T-helper 1 cell (primary cell): Measurements from ENCODE around the gene SORCS2.

Experiments
- DNase-seq, 5 donors: peaks; one replicate each; pipeline ENCODE4 v3.0.0-alpha.2; 2012 to 2020

SORCS2 gene

DNA sequence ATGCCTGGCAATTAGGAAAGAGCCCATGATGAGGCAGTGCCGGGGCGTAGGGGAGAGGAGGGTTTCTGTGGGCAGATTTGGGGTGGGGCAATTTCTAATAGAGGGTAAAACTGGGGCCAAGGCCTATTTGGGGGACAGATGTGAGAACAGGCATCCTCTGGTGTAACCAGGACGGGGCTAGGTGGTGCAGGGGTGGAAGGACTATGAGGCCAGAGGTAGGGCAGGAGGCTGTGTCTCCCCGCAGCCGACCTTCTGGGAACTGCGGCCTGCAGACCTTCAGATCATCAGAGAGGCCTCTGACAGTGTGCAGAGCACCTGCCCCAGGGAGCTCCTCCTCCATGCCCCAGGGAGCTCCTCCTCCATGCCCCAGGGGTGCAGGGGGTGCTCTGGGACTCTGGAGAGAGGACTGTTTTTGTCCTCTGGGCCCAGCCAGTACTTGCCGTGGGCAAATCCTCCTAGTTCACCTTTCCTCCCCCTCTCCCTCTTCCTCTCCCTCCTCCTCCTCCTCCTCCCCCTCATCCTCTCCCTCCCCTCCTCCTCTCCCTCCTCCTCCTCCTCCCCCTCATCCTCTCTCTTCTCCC is 101.9 kb downstream of the SORCS2 start:
- no peak for DNase-seq

DNA sequence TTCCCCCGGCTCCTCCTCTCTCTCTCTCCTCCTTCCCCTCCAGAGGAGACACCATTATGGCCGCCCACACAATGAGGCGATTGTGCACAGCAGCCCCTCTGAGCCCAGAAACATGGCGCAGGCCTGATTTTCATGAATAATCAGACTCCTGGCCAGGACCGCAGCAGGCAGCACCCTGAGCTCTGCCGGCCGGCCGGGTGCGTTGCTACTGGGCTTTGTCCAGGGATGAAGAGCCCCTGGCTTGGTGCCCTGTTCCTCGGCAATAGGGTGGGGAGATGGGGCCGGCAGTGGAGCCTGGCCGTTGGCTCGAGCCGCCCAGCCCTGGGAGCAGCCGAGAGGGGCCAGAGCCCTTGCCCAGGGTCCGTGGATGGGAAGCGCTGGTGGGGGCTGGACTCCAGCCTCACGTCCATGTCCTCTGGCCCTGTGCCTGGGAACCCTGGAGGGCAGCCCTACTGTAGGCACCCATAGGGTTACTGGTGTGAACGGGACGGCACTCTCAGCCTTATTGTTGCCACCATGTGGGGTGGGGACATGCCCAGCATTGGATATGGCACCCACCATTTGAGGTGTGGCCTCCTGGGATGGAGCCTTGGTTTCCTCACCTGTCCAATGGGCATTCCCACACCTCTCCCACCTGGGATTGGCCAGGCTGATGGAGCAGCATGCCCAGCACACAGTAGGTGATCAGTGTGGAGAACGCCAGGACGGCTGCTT is 103.0 kb downstream of the SORCS2 start:
- DNase-seq = no peak

DNA sequence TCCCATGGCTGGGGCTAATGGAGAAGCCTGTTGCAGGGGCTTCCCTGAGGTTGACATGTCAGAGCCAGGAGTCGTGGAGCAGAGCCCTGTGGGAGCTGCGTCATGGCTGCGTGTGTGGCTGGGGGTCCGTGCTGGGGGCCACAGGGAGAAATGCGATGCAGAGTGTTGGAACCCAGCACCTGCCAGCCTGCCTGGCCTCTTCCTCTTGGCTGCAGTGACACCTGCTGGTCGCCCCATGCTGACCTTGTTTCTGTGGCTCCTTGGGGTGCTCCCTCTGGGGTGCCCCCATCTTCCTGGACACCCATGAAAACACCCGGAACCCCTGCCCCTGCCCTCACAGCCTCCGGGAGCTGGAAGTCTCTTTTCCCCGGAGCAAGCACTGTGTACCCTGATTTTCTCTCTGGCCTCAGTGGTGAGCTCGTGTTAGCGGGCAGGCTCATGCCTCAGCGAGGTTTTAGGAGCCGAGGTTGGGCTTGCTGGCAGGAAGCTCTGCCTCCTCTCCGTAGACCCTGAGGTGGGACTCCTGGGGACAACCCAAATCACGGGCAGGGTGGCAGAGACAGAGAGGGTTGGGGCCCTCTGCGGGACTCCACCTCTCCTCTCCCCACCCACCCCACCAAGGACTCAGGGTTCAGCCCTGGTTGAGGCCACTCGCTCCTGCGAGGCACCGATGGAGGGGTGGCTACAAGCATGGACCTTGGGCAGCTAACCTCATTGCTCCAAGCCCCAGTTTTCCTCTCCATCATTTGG is 103.7 kb downstream of the SORCS2 start:
- no peak for DNase-seq

DNA sequence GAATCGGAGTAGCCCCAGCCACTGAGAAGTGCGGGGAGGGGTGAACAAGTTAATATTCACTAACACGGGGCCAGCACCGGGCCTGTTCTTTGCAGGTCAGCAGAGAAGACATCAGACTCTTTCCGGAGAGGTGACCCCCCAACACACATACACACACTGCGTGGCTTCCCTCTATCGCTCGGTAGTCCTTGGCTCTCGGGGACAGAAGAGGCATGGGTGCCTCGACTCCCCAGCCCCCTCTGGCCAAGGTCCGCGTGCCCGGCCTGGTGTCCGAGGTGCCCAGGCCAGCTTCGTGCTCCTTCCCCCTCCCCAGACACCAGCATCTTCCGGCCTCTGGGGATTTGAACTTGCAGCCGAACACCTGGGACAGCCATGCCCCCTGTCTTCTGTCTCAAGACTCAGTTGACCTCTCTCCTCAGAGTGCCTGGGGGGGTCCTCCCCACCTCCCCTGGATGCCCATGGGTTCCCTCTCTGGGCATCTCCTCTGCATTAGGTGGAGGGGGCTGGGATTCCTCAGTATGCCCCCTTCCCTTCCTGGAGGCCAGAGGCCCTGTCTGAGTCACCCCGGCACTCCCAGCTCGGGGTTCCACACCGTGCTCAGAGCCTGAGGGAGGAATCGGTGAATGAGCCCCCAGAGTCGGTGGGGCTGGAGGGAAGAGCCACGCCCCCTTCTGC is 104.5 kb downstream of the SORCS2 start:
- no peak for DNase-seq

DNA sequence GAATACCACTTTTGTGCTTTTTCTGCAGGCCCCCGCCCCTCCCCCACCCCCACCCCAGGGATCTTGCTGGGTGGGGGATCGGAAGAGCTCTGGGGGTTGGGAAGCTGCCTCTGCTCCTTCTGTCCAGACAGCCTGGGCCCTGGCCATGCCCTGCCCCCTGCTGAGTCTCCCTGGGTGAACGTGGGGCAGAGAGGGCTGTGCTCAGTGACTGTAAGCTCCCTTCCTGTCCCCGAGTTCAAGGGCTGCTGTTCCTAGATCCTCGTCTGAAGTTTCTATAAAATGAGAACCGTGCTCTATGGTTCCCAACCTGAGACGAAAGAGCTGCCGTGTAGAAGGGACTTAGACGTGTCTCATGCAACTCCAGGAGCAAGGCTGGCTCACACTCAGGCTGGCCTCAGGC is 105.0 kb downstream of the SORCS2 start:
- no peak for DNase-seq

DNA sequence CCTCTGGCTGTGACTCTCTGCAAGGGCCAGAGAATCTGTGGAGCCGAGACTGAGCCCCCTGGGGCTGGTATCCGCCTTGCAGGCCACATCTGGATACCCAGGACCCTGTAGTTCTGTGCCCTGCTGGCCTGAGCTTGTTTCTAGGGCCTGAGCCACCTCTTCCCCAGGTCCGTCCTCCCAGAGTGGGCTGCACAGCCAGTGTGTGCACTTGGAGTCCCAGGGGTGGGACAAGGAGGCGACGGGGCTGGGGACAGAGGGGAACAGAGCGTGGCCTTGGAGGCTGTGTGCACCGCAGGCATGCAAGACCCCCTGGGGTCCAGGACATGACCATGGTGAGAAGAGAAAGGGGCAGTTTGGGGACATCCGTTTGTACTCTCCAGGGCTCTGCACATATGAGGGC is 105.5 kb downstream of the SORCS2 start:
- no peak for DNase-seq

DNA sequence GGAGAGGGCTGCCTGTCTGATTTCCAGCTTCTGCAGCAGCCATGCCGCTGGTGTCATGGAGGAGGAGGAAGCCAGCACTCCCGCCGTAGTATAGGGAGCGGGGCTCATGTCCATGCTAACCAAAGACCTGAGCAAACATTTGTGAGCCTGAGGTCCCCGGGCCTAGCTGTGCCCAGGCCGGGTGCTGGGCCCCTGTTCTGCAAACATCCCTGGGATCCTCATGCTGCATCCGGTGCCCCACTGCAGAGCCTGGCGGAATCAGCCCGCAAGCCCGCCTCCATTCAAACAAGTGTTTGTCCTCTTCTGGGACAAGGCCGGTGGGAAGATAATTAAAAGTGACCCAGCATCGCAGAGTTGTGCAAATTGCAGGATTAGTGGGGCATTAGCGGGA is 106.3 kb downstream of the SORCS2 start:
- no peak for DNase-seq

DNA sequence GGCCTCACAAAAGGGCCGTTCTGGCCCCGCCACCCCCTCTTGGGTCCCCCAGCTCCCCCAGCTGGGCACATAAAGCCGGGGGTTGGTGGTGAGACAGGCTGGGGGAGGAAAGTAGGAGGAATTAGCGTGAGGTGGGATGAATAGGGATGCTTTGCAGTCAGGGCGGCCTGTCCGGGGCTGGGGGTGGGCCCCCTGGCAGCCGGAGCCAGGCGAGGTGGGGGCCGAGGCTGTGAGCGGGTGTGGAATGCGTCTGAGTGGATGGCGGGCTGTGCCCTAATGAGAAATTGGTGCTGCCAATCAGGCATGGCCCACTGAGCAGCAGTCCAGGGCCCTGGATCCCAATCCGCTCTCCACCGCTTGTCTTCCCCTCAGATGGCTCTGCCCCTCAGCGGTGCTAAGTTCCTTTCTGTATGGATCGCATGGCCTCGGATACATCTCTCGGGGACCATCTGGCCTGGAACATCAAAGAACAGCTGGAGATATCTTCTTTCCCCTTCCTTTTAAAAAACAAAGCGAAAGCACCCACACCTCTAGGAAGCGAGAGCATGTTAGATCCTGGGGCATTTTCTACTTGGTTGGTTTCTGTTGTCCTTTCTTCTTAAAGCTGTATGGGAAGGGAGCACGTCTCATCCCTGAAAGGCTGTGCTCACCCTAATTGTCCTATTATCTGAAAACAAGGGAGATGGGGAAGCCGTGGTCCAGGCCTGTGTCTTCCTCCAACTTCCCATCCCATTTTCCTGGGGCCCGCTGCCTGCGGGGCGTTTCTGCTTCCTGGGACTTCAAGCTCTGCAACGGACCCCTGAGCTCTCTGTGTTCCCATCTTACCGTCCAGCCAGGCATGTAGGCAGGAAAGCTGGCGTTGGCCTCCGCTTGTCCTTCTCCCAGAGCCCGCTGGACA is 106.9 kb downstream of the SORCS2 start:
- DNase-seq = no peak

DNA sequence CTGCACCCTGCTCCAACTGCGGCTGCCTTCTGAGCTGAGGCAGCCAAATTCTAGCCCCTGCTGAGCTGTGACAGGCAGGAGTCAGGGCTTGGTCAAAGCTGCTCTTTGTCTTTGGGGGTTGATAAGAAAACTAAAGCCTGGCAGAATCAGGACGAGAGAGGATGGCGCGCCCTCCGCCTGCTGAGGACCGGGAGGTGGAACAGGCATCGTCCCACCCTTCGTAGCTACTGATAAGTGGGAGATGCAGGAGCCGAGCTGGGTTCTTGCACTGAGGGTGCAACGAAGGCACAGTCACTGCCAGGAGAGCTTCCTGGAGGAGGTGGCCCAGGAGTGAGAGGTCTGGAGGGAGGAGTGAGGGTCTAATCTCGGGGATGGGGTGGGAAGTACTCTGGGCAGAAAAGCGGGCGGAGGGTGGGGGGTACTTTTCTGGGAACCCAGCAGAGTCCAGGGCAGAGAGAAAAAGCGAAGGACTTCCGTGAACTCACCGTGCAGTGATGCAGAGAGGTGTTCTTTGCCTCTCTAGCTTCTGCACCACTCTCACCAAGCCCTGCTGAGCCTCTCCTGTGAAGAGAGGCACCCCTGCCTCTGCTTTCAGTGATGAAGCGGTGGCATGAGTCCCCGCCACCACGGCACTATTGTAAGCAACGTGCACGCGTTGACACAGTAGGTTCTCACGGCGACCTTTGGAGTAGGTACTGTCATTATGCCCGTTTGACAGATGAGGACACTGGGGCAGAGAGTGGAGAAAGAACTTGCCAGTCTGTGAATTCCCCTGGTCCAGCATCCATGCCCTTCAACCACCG is 107.8 kb downstream of the SORCS2 start:
- no peak for DNase-seq

DNA sequence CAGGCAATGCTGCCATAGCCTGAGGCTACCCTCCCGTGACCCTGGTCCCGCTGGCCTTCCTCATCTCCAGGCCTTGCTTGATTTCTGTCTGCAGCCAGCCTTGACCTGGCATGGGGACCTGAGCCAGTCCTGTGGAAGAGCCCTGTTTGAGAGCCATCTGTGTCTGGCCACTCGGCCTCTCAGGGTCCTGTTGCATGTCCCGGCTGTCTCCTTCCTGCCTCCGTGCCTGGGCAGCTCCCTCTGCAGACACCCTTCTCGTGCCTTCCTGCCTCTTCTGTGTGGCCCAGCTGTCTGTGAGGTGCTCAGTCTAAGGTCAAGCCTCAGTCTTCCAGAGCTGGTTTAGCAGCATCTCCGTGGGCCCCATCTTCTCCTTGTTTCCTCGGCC is 108.4 kb downstream of the SORCS2 start:
- no peak for DNase-seq

DNA sequence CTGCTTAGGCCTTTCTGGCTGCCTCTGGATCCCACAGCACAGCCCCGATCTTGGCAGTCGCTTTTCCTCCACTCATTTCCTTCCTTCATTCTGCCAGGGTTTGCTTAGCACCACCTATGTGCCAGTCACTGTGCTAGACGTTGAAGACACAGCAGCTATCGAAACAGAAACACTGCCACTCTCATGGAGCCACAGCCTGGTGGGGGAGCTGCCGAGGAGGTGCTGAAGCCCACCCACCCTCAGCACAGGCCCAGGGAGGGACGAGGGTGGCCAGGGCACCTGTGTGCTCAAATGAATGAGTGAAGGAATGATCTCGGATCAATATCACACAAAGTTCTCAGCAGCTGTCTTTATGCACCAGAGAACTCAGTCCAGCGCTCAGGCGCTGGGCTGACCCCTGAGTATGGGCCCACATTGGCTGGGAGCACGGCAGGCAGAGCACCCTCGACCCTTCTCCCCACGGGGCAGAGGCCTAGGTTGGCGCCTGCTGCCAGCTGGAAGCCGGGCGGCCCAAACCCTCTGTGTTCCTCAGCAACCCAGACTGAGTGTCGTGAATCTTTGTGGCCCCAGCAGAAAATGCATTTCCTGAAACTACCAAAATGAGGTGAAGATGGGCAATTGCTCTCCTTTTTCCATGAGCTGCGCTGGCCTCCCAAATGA is 108.9 kb downstream of the SORCS2 start:
- DNase-seq = no peak

DNA sequence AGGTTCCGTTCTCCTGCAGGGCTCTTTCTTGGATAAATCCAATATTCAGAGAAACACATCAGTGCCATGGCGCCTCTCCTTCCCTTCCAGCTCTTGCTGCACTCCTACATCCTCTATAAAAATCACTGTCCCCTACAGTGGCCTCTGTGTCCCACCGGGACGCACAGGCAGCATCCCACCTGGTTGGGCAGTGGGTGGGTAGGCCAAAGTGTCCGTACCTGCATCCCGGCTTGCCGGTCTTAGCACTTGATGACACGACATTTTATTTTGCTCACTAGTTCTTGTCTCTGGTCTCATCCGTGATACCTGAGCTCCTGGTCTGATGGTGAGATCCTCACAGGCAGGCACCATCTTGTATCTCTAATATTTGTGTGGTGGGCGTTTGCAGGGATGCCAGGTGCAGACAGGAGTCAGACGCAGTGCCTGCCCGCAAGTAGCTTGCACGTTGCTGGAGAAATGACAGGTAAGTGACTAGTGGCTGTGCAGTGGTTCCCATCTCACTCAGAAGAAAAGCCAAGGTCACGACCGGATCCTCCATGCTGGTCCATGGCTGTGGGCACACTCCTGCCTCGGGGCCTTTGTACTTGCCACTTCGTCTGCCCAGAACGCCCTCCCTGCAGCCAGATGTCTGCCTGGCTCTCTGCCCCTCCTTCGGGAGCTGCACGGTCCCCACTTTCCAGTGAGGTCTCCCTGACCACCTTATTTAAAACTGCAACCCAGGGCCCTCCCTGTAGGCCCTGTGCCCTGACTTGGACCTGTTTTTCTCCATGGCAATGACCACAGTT is 109.7 kb downstream of the SORCS2 start:
- DNase-seq = no peak

DNA sequence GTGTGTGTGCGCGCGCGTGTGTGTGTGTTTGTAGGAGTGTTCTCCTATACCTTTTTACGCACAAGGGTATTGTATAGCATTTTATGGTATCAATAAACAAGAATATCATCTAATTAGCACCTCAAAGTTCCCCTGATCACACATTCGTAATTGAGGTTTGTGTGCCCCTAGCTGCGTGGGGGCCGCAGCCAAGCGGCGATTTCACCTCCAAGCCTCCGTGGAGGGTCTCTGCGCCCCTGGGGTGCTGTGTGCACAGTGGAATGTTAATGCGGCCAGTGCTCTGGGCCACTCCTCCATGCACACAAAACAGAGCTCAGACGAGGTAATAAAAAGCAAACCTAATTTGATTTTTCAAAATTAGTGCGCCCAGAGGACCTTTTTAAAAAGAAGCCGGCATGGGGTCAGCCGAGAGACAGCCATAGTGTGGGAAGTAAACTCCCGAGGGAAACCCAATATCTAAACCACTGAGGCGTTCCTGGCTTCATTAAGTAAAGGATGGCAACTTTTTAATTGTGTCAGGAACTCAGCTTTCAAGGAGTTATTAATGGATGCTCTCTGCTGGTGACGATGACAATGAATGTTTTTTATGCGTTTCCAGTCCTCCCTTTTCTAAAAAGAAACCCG is 110.6 kb downstream of the SORCS2 start:
- no peak for DNase-seq

DNA sequence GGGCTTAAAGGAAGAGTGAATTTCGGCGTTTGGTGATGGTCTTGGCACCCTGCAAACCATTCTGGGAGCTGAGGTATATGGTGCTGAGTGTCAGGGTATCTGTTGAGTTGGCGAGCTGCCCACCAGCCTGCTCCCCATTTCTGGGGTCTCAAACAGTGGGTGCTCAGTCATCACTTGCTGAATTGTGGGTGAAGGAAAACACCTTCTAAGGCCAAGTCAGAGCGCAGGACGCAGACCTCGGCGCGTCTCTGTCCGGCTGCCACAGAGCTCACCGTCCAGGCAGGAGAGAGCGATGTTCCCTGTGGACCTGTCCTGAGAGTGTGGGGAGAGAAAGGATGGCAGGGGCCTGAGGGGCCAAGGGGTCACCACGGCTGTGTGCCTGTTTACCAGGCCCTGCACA is 111.2 kb downstream of the SORCS2 start:
- DNase-seq = no peak

DNA sequence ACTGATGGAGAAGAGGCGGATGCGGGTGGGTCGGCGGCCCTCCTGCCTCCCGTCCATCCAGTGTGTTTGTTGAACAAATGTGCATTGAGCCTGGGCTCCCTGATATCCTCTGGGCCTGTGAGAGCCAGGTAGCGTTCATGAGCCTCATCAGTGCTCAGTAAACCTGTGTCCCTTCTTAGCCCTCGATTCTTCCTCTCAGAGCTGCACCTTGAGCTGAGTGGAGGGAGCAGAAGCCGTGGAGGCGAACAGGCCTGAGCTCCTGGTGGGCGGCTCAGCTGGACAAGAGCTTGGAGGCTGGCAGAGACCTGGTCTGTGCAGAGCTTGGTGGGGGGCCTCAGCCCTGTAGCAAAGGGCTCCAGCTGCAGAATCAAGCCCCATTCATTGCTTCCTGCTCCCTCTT is 112.1 kb downstream of the SORCS2 start:
- no peak for DNase-seq

DNA sequence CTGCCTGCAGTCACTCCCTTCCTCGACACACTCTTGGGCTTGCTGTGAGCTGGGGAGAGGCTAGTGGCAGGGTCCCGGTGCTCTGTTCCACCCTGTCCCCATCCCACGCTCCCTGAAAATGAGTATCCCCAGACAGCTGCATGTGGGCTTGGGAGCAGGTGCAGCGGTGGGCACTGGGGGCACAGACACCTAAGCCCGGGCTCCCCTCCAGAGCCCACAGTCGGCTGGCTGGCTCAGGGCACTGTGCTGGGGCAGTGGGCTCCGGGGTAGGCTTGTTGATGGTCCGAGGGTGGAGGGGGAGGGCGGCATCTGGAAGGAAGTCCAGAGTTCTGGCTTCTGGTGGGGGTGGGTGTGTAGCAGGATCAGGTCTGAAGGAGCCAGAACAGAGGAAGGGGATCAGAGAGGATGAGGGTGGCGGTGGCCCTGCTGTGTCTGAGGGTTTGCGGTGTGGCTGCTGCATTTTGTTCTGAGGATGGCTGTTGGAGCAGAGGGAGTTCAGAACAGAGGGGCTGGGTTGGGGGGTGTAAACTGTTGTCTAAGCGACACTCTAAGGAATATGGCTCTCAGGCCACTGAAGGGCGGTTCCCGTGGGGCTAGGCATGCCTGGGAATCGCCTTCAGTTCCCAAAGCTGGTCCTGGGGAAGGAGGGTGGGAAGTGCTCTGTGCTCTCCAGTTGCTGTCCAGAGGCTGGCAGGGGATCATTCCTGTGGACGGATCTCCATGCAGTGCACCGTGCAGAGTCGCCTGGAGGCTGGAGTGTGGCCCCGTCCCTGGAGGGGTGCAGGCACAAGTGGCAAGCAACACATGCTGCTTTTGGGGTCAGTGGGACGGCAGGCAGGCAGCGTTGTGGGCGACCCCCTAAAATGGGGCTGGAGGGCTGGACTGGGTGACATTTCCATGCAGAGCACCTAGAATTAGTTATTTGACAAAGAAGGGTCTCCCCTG is 114.0 kb downstream of the SORCS2 start:
- no peak for DNase-seq

DNA sequence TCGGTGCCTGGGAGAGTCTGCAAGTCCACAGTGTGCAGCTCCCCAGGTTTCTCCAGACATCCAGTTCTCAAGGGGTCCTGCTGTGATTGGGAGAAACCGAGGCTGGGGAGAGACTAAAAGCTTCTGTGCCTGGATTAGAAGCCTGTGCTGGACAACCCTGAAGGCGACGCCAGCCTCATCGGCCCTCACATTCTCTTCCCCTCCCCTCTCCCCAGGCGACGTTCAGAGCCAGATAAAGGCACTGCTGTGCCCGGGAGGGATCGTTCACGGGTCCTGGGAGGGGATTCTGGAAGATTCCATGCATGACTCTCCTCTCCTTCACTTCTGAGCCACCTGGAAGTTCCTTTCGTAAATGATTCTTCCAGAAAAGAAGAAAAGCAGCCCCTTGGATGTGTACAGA is 114.6 kb downstream of the SORCS2 start:
- no peak for DNase-seq

DNA sequence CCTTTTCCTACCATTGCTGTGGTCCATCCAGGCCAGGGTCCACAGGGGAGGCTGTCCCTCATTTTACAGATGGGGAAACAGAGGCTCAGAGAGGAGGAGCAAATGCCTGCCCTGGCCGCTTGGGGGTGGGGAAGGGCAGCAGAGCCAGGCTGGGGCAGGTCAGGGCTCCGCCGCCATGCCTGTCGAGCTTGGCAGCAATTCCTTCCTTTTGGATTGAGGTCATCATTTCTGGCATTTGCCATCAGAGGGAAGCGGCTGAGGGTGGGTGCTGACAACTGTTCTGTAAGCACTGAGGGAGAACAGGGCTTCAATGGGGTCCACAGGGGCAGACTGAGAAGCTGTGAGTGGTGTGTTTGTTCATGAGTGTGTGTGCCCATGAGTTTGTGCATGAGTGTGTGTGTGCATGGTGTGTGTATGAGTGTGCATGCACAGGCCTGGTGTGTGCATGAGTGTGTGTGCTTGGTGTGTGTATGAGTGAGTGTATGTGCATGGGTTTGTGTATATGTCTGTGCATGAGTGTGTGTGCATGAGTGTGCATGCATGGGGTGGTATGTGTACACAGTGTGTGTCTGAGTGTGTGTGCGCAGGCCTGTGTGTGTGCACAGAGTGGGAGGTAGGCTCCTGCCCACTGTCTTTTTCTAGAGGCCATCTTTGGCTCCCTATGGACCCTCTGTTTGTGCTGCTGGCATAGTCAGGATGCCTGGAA is 115.2 kb downstream of the SORCS2 start:
- DNase-seq = no peak
